Activated naive CD4-positive, alpha-beta T cell treated with anti-CD3 and anti-CD28 coated beads, Interleukin-2, amount 50 U/mL, for 16 hours (primary cell): Measurements from ENCODE around the gene UGP2.
"Not testable (repeated sequence)": the region's sequence is repeated elsewhere in the genome, so short reads cannot be mapped to it uniquely, and the experiment has no call there.

Source experiments
- DNase-seq: peaks from one replicate; pipeline ENCODE4 v3.0.0-alpha.2; 2020

Gene UGP2

DNA sequence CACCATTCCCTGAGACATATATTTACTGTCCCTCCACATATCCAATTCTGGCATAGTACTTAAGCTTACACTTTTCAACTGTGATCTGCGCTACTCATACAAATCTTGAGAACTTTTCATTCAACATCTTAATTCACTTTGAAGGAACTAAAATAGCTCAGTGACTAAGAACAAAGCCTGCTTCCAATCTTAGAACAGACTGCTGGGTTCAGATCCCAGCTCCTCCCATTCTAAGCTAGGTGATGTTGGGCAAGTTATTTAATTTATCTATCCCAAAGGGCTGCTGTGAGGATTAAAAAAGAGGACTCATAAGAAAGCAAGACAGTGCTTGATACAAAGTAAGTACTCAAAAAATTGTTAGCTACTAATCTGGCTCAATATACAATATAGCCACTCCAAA, 57.9 kb downstream of the UGP2 start:
- no peak for DNase-seq

DNA sequence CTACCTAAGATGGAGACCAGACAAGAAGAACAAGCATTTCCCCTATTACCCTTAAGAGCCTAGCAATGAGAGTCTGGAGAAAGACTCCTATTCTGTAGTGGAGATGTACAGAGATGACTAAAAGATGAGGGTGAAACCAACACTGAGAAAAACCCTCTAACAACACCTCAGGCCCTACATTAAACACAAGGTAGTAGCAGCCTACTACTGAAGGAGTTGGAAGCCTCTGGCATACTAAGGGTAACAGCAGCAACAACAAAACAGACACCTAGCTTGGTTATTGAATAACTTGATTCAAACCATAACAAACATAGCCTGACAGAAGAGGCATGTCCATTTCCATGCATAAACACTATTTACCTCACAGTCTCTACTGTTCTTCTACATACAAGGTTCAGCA, 60.5 kb downstream of the UGP2 start:
- no peak for DNase-seq

DNA sequence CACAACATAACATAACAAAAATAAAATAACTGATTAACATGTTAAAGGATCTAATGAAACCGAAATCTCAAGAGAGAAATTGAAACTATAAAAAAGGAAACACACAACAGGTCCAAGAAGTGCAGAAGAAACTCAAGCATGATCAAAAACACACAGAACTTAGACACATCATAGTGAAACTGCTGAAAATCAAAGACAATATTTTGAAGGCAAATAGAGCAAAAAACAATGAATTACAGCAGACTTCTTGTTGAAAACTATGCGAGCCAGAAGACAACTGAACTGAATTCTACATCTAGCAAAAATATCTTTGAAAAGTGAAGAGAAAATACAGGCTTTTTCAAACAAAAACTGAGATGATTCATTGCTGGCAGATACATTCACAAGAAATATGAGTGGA, 61.3 kb downstream of the UGP2 start:
- no peak for DNase-seq

DNA sequence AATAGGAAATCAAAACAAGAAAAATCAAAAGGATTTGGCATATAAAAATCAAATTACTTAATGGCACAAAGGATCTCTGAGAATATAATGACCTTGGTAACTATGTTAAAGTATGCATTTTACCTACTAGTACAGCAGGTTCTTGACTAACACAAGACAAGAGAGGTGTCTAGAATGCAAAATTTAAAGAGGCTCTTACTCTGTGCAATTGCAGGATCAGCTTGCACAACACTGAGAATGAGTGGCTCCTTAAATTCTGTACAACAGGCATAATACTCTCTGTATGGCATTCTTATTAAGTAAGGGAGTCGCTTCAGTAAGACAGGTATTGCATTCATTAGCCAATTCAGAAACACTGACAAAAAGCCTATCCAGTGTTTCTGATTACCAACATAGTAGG, 72.6 kb downstream of the UGP2 start:
- DNase-seq = no peak

DNA sequence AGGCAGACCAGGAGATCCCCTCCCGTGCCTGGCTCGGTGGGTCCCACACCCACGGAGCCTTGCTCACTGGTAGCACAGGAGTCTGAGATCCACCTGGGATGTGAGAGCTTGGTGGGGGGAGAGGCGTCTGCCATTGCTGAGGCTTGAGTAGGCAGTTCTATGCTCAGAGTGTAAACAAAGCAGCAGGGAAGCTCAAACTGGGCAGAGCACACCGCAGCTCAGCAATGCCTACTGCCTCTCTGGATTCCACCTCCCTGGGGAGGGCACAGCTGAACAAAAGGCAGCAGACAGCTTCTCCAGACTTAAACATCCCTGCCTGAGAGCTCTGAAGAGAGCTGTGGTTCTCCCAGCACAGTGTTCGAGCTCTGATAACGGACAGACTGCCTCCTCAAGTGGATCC, 85.1 kb downstream of the UGP2 start:
- DNase-seq = no peak

DNA sequence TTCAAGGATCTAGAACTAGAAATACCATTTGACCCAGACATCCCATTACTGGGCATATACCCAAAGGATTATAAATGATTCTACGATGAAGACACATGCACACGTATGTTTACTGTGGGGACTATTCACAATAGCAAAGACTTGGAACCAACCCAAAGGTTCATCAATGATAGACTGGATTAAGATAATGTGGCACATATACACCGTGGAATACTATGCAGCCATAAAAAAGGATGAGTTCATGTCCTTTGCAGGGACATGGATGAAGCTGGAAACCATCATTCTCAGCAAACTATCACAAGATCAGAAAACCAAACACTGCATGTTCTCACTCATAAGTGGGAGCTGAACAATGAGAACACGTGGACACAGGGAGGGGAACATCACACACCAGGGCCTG, 90.4 kb downstream of the UGP2 start:
- not testable (repeated sequence) for DNase-seq
